Activated CD8-positive, alpha-beta T cell treated with anti-CD3 and anti-CD28 coated beads for 36 hours (primary cell): Measurements from ENCODE around the gene KDM2B. TPM values are rescaled to one million over a fixed set of nuclear protein-coding genes. Genes with fewer than 3 reads are reported as not detected.

ENCODE experiments used
- ATAC-seq: fragments of 200-7000 bp; cut with Tn5 transposase; one replicate; pipeline ENCODE4 v1.10.0; 2021; ENCODE audit warnings: mild to moderate bottlenecking, moderate library complexity
- CTCF ChIA-PET: fragments of 350-600 bp; sonication (Branson Sonifier 250); formaldehyde crosslinking; loops from one replicate; lab custom pipeline; 2021; ENCODE audit warnings: antibody characterized with exemption; lab: Charles Lee
- POLR2A ChIA-PET: fragments of 350-600 bp; sonication (Branson Sonifier 250); formaldehyde crosslinking; loops from one replicate; lab custom pipeline; 2021; ENCODE audit warnings: antibody characterized with exemption; lab: Charles Lee
- DNase-seq: peaks from one replicate; pipeline ENCODE4 v3.0.0-alpha.2; 2020
- H3K27ac Mint-ChIP-seq: one replicate; pipeline ENCODE4 v1.8.0; 2021; ENCODE audit warnings: mild to moderate bottlenecking, mixed read lengths
- H3K27me3 Mint-ChIP-seq: one replicate; pipeline ENCODE4 v1.8.0; 2021; ENCODE audit warnings: mixed read lengths
- H3K36me3 Mint-ChIP-seq: one replicate; pipeline ENCODE4 v1.8.0; 2021; ENCODE audit warnings: low read depth, mixed read lengths
- H3K4me1 Mint-ChIP-seq: one replicate; pipeline ENCODE4 v1.8.0; 2021; ENCODE audit warnings: low read depth, mixed read lengths
- H3K4me3 Mint-ChIP-seq: one replicate; pipeline ENCODE4 v1.8.0; 2021; ENCODE audit warnings: mild to moderate bottlenecking, moderate library complexity, mixed read lengths
- H3K9me3 Mint-ChIP-seq: one replicate; pipeline ENCODE4 v1.8.0; 2021; ENCODE audit warnings: mixed read lengths
- intact Hi-C: fragments of 100-400 bp; cut with micrococcal nuclease; formaldehyde crosslinking; loops from one replicate; pipeline ENCODE4 v1.10.0; 2022
- total RNA-seq, 2 experiments: library from RNA; stranded (reverse); gene quantifications; one replicate each; pipeline ENCODE4 v1.2.3, GENCODE V29; 2021
- TF ChIP-seq, protein P1 (sequence below): fragments of 200-600 bp; IDR thresholded peaks from one replicate; pipeline ENCODE4 v1.8.0; 2022; ENCODE audit warnings: antibody characterized with exemption, mild to moderate bottlenecking

The KDM2B gene
- total RNA-seq = 10 to 100 TPM; 61.0 to 61.7 TPM

DNA sequence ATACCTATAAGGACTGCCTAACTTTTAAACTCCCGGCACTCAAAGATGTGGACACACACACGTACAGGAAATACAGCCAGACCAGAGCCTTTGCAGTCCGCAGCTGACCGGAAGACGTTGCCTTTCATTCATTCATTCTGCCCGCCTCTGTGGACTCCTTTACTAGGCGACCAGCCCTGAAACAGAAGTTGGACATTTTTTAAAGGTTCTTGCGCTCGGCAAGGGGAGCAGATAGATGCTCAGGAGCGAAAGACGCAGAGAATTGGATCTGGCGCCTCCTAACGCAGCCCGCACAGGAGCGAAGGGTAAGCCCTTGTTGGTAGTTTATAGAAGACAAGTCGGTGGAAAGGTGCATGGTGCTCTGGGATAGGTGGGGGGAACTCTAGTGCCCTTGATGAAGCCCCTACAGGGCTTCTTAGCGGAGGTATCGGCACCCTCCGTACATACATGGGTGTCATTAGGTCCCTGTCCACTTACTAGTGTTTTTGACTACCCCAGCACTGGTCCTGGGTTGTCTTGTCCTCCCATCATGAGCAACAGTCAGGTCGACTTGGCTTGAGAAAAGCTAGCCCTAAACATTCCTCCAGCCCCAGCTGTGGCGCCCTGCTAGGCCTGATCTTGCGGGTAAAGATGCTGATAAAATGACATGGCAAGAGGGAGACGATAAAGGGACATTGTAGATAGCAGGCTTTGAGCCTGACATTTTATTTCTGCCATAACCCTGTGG, at the start of gene KDM2B:
Gene KDM2B, minus strand, starts transcription at position 65 of the 727 bp plus-strand sequence. CDS start 112 bp downstream, outside the sequence.
- ATAC-seq (peak; percentile 4), DNase-seq (peak; percentile 39)
- ChIA-PET POLR2A (interaction anchor here (0.7 to 4.0 kb wide), 8 partner anchors 8 to 204 kb away, joined by 3 to 28 read pairs (median 4); partner anchors contain the start of gene ORAI1), CTCF (interaction anchor here (0.8 to 4.4 kb wide), 7 partner anchors 8 to 213 kb away, joined by 3 to 23 read pairs (median 4); partner anchors contain the start of genes MORN3 and ORAI1)
- Mint-ChIP-seq H3K9me3 (no peaks in the 10 kb centered on the region), H3K4me1 (peaks cover 36% of the 10 kb centered on the region), H3K27me3 (no peaks in the 10 kb centered on the region), H3K27ac (peak within 1 kb of the TSS; percentile 99), H3K4me3 (peak within 1 kb of the TSS; percentile 97), H3K36me3 (no peaks in the 10 kb centered on the region)
- intact Hi-C loops = loop anchor here (5.0 to 10.0 kb wide), 2 partner anchors 44 to 76 kb away; no protein-coding TSS in a partner anchor
- TF ChIP-seq, protein P1, sequence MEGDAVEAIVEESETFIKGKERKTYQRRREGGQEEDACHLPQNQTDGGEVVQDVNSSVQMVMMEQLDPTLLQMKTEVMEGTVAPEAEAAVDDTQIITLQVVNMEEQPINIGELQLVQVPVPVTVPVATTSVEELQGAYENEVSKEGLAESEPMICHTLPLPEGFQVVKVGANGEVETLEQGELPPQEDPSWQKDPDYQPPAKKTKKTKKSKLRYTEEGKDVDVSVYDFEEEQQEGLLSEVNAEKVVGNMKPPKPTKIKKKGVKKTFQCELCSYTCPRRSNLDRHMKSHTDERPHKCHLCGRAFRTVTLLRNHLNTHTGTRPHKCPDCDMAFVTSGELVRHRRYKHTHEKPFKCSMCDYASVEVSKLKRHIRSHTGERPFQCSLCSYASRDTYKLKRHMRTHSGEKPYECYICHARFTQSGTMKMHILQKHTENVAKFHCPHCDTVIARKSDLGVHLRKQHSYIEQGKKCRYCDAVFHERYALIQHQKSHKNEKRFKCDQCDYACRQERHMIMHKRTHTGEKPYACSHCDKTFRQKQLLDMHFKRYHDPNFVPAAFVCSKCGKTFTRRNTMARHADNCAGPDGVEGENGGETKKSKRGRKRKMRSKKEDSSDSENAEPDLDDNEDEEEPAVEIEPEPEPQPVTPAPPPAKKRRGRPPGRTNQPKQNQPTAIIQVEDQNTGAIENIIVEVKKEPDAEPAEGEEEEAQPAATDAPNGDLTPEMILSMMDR = no peak

DNA sequence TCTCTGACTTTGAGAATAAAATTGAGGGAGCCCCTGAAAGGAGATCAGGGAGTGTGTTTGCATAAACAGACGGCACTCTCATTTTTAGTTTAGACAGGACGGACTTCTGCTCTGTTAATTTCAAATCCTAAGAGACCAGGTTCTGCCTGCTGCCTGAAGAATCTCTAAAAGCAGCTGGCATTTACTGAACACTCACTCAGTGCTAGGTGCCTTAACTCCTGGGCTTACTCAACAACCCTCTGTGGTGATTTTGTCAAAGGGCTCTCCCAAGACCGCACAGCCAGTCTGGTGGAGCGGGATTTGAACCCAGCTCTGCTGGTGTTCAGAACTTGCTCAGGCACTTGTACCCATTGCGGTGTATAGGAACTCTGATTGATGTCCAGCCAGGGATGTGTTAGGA, 47.7 kb upstream of the KDM2B start:
- H3K4me3 Mint-ChIP-seq = peak overlapping the region; percentile 94
- peaks cover 49% of the 10 kb centered on the region for H3K4me1 Mint-ChIP-seq
- ATAC-seq (no peak), DNase-seq (peak; percentile 35)
- no peaks in the 10 kb centered on the region for H3K27me3 Mint-ChIP-seq
- peak overlapping the region; percentile 97 for H3K27ac Mint-ChIP-seq
- CTCF ChIA-PET = interaction anchor here (1.0 to 5.0 kb wide), 4 partner anchors 15 to 134 kb away, joined by 3 to 76 read pairs (median 14); partner anchors contain the start of gene MORN3
- POLR2A ChIA-PET = interaction anchor here (1.3 to 5.3 kb wide), 10 partner anchors 9 to 160 kb away, joined by 3 to 69 read pairs (median 10); partner anchors contain the start of genes KDM2B and MORN3
- intact Hi-C loops = loop anchor here (5.0 to 10.0 kb wide), 4 partner anchors 36 to 124 kb away; no protein-coding TSS in a partner anchor
- TF ChIP-seq, protein P1 = no peak
- H3K9me3 Mint-ChIP-seq = no peaks in the 10 kb centered on the region
- H3K36me3 Mint-ChIP-seq = peaks cover 51% of the 10 kb centered on the region

DNA sequence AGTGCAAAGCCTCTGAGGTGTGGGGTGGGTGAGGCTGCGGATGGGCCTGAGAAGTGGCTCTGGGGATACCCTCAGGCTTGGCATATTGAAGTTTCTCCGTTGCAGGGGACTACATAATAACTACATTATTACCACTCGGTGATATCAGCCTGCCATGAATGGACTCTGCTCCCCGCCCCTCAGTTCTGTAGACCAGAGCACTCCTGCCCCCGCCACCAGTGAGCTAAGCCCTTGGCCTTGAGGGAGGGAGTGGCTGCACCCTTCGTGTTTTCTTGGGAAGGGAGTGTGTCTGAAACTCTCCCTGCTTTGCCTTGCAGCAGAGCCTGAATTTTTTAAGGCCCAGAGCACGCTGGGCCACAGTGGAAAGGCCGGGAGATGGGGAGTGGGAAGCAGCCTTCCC, 47.2 kb upstream of the KDM2B start:
- peaks cover 48% of the 10 kb centered on the region for H3K36me3 Mint-ChIP-seq
- peak overlapping the region; percentile 97 for H3K27ac Mint-ChIP-seq
- CTCF ChIA-PET = interaction anchor here (1.0 to 9.2 kb wide), 13 partner anchors 9 to 166 kb away, joined by 3 to 76 read pairs (median 9); partner anchors contain the start of genes MORN3 and RHOF
- TF ChIP-seq, protein P1 = no peak
- no peaks in the 10 kb centered on the region for H3K9me3 Mint-ChIP-seq
- peaks cover 47% of the 10 kb centered on the region for H3K4me1 Mint-ChIP-seq
- H3K4me3 Mint-ChIP-seq = peak overlapping the region; percentile 94
- DNase-seq (peak; percentile 46), ATAC-seq (peak; percentile 0)
- POLR2A ChIA-PET = interaction anchor here (1.0 to 5.3 kb wide), 19 partner anchors 9 to 173 kb away, joined by 3 to 69 read pairs (median 11); partner anchors contain the start of genes KDM2B and MORN3
- intact Hi-C loops = loop anchor here (5.0 to 10.0 kb wide), 4 partner anchors 36 to 123 kb away; no protein-coding TSS in a partner anchor
- H3K27me3 Mint-ChIP-seq = no peaks in the 10 kb centered on the region

DNA sequence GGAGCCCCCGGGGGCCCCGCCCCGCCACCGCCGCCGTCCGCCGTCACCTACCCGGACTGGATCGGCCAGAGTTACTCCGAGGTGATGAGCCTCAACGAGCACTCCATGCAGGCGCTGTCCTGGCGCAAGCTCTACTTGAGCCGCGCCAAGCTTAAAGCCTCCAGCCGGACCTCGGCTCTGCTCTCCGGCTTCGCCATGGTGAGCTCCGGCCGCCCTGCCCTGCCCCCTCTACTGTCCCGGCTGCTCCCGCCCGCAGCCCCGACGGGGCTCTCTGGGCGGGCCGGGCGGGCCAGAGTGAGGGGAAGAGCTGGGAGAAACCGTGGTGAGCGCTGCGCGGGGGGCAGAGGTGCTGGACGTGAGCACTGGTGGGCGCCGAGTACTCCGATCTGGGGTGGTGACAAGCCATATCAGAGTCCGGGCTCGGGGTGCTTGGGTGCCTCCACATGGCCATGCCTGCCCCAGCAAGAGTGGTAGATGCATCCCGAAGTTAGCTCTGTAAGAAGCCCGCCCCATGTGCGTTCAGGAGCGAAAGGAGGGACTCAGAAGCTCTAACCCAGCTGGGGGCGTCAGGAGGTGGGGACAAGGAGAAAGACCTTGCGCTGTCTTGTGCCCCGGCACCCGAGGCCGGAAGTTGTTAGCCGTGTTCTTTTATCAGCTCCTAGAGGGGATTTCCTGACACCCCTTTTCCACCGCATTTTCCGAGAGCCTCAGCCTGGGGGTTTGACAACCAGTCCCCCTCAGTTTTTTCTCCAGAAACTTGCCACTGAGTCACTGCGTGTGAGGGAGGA, 46.2 kb upstream of the KDM2B start:
- H3K27ac Mint-ChIP-seq = peak overlapping the region; percentile 97
- H3K27me3 Mint-ChIP-seq = no peaks in the 10 kb centered on the region
- TF ChIP-seq, protein P1 = no peak
- no peaks in the 10 kb centered on the region for H3K9me3 Mint-ChIP-seq
- peaks cover 39% of the 10 kb centered on the region for H3K36me3 Mint-ChIP-seq
- peak overlapping the region; percentile 94 for H3K4me3 Mint-ChIP-seq
- intact Hi-C loops = loop anchor here (5.0 to 10.0 kb wide), 4 partner anchors 35 to 122 kb away; no protein-coding TSS in a partner anchor
- peak; percentile 66 for ATAC-seq
- peaks cover 38% of the 10 kb centered on the region for H3K4me1 Mint-ChIP-seq
- ChIA-PET CTCF (interaction anchor here (0.9 to 9.2 kb wide), 20 partner anchors 10 to 167 kb away, joined by 3 to 76 read pairs (median 6); partner anchors contain the start of genes KDM2B, MORN3, RHOF and TMEM120B), POLR2A (interaction anchor here (0.6 to 5.3 kb wide), 34 partner anchors 9 to 174 kb away, joined by 3 to 69 read pairs (median 5); partner anchors contain the start of genes KDM2B and MORN3)
- peak; percentile 96 for DNase-seq
